ENCODE measurements around the gene CAMKMT. TPM values are rescaled to one million over a fixed set of nuclear protein-coding genes. Genes with fewer than 3 reads are reported as not detected.

CAMKMT gene
- total RNA-seq, 1 donor from 2014 or later = 9.0 TPM

DNA sequence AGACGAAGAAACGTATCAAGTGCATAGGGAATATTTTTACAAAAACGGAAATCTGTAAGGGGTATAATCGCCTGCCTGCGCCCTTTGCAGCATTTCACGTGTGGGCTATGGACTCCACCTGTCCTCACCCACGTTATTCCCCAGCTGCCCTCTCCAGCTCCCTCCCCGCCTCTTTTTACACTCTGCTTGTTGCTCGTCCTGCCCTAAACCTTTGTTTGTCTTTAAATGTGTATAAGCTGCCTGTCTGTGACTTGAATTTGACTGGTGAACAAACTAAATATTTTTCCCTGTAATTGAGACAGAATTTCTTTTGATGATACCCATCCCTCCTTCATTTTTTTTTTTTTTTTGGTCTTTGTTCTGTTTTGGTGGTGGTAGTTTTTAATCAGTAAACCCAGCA, 410.4 kb downstream of the CAMKMT start:
- TF ChIP-seq, protein P1, sequence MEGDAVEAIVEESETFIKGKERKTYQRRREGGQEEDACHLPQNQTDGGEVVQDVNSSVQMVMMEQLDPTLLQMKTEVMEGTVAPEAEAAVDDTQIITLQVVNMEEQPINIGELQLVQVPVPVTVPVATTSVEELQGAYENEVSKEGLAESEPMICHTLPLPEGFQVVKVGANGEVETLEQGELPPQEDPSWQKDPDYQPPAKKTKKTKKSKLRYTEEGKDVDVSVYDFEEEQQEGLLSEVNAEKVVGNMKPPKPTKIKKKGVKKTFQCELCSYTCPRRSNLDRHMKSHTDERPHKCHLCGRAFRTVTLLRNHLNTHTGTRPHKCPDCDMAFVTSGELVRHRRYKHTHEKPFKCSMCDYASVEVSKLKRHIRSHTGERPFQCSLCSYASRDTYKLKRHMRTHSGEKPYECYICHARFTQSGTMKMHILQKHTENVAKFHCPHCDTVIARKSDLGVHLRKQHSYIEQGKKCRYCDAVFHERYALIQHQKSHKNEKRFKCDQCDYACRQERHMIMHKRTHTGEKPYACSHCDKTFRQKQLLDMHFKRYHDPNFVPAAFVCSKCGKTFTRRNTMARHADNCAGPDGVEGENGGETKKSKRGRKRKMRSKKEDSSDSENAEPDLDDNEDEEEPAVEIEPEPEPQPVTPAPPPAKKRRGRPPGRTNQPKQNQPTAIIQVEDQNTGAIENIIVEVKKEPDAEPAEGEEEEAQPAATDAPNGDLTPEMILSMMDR (IDR thresholded peaks at IDR 0.05; ENCODE audit: insufficient read depth, low read length, severe bottlenecking) = no peak
- Histone ChIP-seq H3K27me3 (ENCODE audit: control insufficient read depth, insufficient read depth, low read length) (peaks cover 4% of the 10 kb centered on the region), H3K4me3 (ENCODE audit: low read depth, low read length) (no peak overlapping the region), H3K36me3 (ENCODE audit: control insufficient read depth, insufficient read depth, low read length) (no peaks in the 10 kb centered on the region)
- FAIRE-seq = no peak
- no peak for DNase-seq (ENCODE audit: low read depth)

GRCh38 chr2:44772669-44773378, 411.1 kb downstream of the CAMKMT start:
- DNase-seq (ENCODE audit: low read depth) = no peak
- no peak for FAIRE-seq
- Histone ChIP-seq H3K36me3 (ENCODE audit: control insufficient read depth, insufficient read depth, low read length) (no peaks in the 10 kb centered on the region), H3K4me3 (ENCODE audit: low read depth, low read length) (no peak overlapping the region), H3K27me3 (ENCODE audit: control insufficient read depth, insufficient read depth, low read length) (peaks cover 4% of the 10 kb centered on the region)
- TF ChIP-seq, protein P1 (IDR thresholded peaks at IDR 0.05; ENCODE audit: insufficient read depth, low read length, severe bottlenecking) = no peak

- no peak overlapping the region for H3K4me3 ChIP-seq (ENCODE audit: low read depth, low read length)
- FAIRE-seq = no peak
- DNase-seq (ENCODE audit: low read depth) = no peak
Observed at GRCh38 chr2:44774826-44775492, 413.2 kb downstream of the CAMKMT start.

GRCh38 chr2:44777036-44777435, 415.3 kb downstream of the CAMKMT start:
- Histone ChIP-seq H3K36me3 (ENCODE audit: control insufficient read depth, insufficient read depth, low read length) (no peaks in the 10 kb centered on the region), H3K4me3 (ENCODE audit: low read depth, low read length) (no peak overlapping the region), H3K27me3 (ENCODE audit: control insufficient read depth, insufficient read depth, low read length) (peaks cover 2% of the 10 kb centered on the region)
- DNase-seq (ENCODE audit: low read depth) = no peak
- FAIRE-seq = no peak
- TF ChIP-seq, protein P1 (IDR thresholded peaks at IDR 0.05; ENCODE audit: insufficient read depth, low read length, severe bottlenecking) = no peak

More at GRCh38 chr2:44774826-44775492, 413.2 kb downstream of the CAMKMT start:
- Histone ChIP-seq H3K27me3 (ENCODE audit: control insufficient read depth, insufficient read depth, low read length) (peaks cover 2% of the 10 kb centered on the region), H3K36me3 (ENCODE audit: control insufficient read depth, insufficient read depth, low read length) (no peaks in the 10 kb centered on the region)
- TF ChIP-seq, protein P1 (IDR thresholded peaks at IDR 0.05; ENCODE audit: insufficient read depth, low read length, severe bottlenecking) = no peak

DNA sequence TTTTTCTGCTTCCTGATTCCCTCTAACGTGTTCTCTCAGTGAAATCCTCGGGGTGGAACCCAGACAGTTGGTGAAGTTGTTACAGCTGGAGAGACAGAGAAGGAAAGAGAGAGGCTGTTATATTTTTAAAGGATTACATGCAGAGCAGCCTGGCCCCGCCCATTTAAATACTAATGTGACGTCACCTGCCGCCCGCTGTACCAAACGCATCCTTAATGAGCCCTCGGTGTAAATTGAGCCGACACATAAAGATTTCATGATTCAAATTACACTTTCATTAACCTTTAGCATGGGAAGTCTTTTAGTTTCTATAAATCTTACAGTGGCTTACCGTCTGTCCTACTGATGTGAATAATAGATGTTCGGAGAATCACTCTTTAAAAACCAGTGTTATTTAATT, 415.8 kb downstream of the CAMKMT start:
- Histone ChIP-seq H3K27me3 (ENCODE audit: control insufficient read depth, insufficient read depth, low read length) (peaks cover 2% of the 10 kb centered on the region), H3K36me3 (ENCODE audit: control insufficient read depth, insufficient read depth, low read length) (no peaks in the 10 kb centered on the region), H3K4me3 (ENCODE audit: low read depth, low read length) (no peak overlapping the region)
- TF ChIP-seq, protein P1 (IDR thresholded peaks at IDR 0.05; ENCODE audit: insufficient read depth, low read length, severe bottlenecking) = no peak
- peak; percentile 20 for DNase-seq (ENCODE audit: low read depth)
- FAIRE-seq = no peak
